ENCODE results near the gene IL31.
"Not testable (repeated sequence)": the region's sequence is repeated elsewhere in the genome, so short reads cannot be mapped to it uniquely, and the experiment has no call there.

IL31 gene

GRCh38 chr12:122190842-122191668, 17.0 kb upstream of the IL31 start:
- DNase-seq: peak; percentile 55

- no peak for DNase-seq
These were observed 15.8 kb upstream of the IL31 start for GRCh38 chr12:122189626-122190475.

GRCh38 chr12:122187466-122187865, 13.4 kb upstream of the IL31 start:
- no peak for DNase-seq

GRCh38 chr12:122185494-122186082, 11.6 kb upstream of the IL31 start:
- DNase-seq: no peak

- DNase-seq: no peak
These were observed 11.1 kb upstream of the IL31 start for GRCh38 chr12:122185079-122185478.

GRCh38 chr12:122184517-122184916, 10.5 kb upstream of the IL31 start:
- DNase-seq: no peak

- no peak for DNase-seq
These were observed 9.5 kb upstream of the IL31 start for GRCh38 chr12:122183588-122183940.

GRCh38 chr12:122182887-122183587, 9.0 kb upstream of the IL31 start, which contains the start of gene LRRC43:
LRRC43 (plus strand) TSS chr12:122183123; CDS start chr12:122183145, 22 bp downstream.
- peak; percentile 39 for DNase-seq

- not testable (repeated sequence) for DNase-seq
These were observed 2.5 kb upstream of the IL31 start for GRCh38 chr12:122176473-122176872.

GRCh38 chr12:122172262-122172939, 1.6 kb downstream of the IL31 start:
- no peak for DNase-seq

GRCh38 chr12:122171399-122171798, 2.6 kb downstream of the IL31 start:
- no peak for DNase-seq

GRCh38 chr12:122168492-122168891, 5.5 kb downstream of the IL31 start:
- no peak for DNase-seq

GRCh38 chr12:122167356-122167925, 6.6 kb downstream of the IL31 start:
- no peak for DNase-seq

GRCh38 chr12:122166422-122167349, 7.3 kb downstream of the IL31 start:
- DNase-seq: no peak

- DNase-seq: no peak
These were observed 11.0 kb downstream of the IL31 start for GRCh38 chr12:122162976-122163375.

GRCh38 chr12:122161682-122162081, 12.3 kb downstream of the IL31 start:
- DNase-seq: no peak

GRCh38 chr12:122160761-122161160, 13.3 kb downstream of the IL31 start:
- DNase-seq: no peak

- DNase-seq: no peak
These were observed 14.1 kb downstream of the IL31 start for GRCh38 chr12:122159882-122160281.

- no peak for DNase-seq
These were observed 15.2 kb downstream of the IL31 start for GRCh38 chr12:122158700-122159285.

- DNase-seq: no peak
These were observed 18.3 kb downstream of the IL31 start for GRCh38 chr12:122155705-122156104.

Data from EL (cell line).